ENCODE data around the gene ATG14.

ATG14 gene

DNA sequence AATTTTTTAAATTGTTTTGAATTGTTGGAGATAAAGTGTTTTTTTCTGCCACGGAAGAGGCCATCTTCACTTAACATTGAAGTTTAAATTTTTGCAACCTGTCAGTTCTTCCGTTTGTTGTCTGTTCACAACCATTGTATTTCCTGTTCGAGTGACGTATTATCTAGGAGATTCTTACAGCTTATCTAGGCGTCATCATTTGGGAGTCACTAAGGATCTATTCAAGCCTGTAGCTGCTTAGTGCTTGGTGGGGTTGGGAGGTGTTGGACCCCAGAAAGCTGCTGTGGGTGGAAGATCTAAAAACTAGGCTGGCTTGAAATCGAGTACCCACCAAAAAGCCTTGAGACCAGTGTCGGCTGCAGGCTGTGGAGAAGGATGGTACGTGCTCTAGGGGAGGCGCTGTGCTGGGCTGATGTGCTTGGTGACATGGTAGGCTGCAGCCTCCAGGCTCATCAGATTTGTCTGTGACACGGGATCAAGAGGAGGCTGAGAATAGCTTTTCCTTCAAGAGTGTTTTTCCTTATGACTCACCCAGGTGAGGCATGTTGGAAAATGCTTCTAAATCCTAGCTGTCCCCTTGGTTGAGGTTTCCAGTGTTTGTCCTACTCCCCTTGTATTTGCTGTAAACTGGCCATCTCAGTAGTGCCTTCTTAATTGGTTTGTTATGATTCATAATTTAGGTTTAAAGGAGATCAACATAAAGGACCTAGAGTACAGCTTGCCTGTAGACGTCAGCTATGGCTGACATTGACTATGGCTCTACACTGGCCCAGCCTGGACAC is 57.8 kb downstream of the ATG14 start:
- TF ChIP-seq, protein P1, sequence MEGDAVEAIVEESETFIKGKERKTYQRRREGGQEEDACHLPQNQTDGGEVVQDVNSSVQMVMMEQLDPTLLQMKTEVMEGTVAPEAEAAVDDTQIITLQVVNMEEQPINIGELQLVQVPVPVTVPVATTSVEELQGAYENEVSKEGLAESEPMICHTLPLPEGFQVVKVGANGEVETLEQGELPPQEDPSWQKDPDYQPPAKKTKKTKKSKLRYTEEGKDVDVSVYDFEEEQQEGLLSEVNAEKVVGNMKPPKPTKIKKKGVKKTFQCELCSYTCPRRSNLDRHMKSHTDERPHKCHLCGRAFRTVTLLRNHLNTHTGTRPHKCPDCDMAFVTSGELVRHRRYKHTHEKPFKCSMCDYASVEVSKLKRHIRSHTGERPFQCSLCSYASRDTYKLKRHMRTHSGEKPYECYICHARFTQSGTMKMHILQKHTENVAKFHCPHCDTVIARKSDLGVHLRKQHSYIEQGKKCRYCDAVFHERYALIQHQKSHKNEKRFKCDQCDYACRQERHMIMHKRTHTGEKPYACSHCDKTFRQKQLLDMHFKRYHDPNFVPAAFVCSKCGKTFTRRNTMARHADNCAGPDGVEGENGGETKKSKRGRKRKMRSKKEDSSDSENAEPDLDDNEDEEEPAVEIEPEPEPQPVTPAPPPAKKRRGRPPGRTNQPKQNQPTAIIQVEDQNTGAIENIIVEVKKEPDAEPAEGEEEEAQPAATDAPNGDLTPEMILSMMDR (IDR thresholded peaks at IDR 0.05), result no peak

DNA sequence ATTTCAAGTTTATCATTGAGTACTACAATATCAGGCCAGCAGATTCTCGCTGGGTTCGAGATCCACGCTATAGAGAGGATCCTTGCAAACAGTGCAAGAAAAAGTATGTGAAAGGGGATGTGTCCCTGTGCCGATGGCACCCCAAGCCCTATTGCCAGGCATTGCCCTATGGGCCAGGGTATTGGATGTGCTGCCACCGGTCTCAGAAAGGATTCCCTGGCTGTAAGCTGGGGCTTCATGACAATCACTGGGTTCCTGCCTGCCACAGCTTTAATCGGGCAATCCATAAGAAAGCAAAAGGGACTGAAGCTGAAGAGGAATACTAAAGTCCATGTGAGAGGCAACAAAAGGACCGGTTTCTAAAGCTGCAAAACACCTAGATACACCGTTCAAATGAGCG is 59.4 kb downstream of the ATG14 start:
- TF ChIP-seq, protein P1 (IDR thresholded peaks at IDR 0.05), result no peak

DNA sequence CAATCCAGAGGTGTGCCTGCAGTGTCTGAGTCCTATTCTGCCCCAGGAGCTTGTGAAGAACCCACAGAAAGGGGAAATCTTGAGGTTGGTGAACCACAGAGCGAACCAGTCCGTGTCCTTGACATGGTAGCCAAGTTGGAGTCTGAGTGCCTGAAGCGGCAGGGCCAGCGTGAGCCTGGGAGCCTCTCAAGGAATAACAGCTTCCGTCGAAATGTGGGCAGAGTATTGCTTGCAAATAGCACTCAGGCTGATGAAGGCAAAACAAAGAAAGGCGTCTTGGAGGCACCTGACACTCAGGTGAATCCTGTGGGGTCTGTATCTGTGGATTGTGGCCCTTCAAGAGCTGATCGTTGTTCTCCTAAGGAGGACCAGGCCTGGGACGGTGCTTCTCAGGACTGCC is 60.5 kb downstream of the ATG14 start:
- TF ChIP-seq, protein P1 (IDR thresholded peaks at IDR 0.05), result no peak

DNA sequence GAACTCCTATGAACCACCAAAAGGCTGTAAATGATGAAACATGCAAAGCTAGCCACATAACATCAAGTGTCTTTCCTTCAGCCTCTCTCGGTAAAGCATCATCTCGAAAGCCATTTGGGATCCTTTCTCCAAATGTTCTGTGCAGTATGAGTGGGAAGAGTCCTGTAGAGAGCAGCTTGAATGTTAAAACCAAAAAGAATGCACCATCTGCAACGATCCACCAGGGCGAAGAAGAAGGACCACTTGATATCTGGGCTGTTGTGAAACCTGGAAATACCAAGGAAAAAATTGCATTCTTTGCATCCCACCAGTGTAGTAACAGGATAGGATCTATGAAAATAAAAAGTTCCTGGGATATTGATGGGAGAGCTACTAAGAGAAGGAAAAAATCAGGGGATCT is 61.2 kb downstream of the ATG14 start:
- TF ChIP-seq, protein P1 (IDR thresholded peaks at IDR 0.05), result no peak

DNA sequence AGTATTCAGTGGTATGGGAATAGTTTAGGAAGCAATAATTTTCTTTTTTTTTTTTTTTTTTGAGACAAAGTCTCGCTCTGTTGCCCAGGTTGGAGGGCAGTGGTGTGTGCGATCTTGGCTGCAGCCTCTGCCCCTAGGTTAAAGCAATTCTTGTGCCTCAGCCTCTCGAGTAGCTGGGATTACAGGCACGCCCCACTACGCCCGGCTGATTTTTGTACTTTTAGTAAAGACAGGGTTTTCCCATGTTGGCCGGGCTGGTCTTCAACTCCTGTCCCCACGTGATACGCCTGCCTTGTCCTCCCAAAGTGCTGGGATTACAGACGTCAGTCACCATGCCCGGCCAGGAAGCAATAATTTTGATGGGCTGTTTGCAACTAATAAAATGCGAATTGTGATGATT is 62.1 kb downstream of the ATG14 start:
- TF ChIP-seq, protein P1 (IDR thresholded peaks at IDR 0.05), result no peak

DNA sequence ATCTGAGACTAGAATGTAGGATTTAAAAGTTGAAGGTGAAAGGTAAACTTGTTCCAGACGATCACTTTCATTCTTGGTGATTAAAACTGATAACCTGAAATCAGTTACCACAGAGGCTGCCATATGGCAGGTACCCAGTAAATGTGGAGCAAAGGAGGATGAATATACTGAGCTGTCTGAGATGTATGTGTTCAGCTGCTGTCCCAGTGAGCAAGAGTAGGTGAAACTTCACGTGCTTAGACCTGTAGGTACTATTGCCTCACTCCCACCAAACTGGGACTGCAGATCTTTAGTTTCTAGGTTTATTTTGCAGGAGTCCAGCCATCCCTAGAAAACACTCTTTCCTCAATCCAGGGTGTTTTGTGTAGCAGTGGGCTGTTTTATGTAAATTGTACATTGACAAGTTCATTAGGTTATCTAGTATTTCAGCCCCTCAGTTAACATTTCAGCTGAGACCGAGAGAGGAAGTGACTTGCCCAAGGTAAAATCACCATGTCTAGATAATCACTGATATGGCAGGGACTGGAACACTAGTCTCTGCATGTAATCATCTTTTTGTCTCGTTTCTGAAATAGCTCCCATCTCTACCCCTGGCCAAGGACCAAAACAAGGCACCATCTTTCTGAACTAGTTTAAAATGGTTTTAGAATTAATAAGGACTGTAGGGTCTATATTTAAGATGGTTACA is 62.7 kb downstream of the ATG14 start:
- TF ChIP-seq, protein P1 (IDR thresholded peaks at IDR 0.05), result no peak

DNA sequence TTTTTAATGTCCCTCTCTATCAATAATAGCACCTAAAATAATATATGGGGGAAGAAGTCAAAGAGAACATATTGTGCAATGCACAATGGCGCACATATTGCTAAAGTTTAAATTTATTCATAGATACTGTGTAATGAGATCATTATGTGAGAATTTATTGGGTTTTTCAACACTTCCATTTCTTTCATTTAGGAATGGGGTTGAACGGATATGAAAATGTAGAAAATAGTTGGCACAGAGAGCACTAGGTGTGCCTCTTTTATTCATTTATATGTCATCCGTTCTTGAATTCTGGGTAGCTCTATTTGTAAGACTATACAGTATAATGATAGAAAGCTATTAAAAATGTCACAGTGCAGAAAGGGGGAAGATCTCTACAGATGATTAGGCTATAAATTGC is 63.9 kb downstream of the ATG14 start:
- TF ChIP-seq, protein P1 (IDR thresholded peaks at IDR 0.05), result no peak

All from LNCAP (cell line).